Activated CD8-positive, alpha-beta memory T cell treated with anti-CD3 and anti-CD28 coated beads, Interleukin-2, amount 10 ng/mL, durations not matched to agents 7 days and 5 days (primary cell): Measurements from ENCODE around the gene TCERG1. TPM values are rescaled to one million over a fixed set of nuclear protein-coding genes. Genes with fewer than 3 reads are reported as not detected.

Experiments
- ATAC-seq: fragments of 150-1000 bp; cut with Tn5 transposase; one replicate; pipeline ENCODE4 v1.10.0; 2021; ENCODE audit warnings: moderate library complexity
- CTCF ChIA-PET: fragments of 350-600 bp; sonication (Branson Sonifier 250); formaldehyde crosslinking; loops from one replicate; lab custom pipeline; 2021; ENCODE audit warnings: antibody characterized with exemption; lab: Charles Lee
- DNase-seq: peaks from one replicate; pipeline ENCODE4 v3.0.0-alpha.2; 2020
- H3K27ac Mint-ChIP-seq: one replicate; pipeline ENCODE4 v1.8.0; 2021; ENCODE audit warnings: mild to moderate bottlenecking, mixed read lengths
- H3K27me3 Mint-ChIP-seq: one replicate; pipeline ENCODE4 v1.8.0; 2021; ENCODE audit warnings: mixed read lengths
- H3K36me3 Mint-ChIP-seq: one replicate; pipeline ENCODE4 v1.8.0; 2021; ENCODE audit warnings: mild to moderate bottlenecking, mixed read lengths
- H3K4me1 Mint-ChIP-seq: one replicate; pipeline ENCODE4 v1.8.0; 2021; ENCODE audit warnings: mixed read lengths
- H3K4me3 Mint-ChIP-seq: one replicate; pipeline ENCODE4 v1.8.0; 2021; ENCODE audit warnings: mild to moderate bottlenecking, moderate library complexity, mixed read lengths
- H3K9me3 Mint-ChIP-seq: one replicate; pipeline ENCODE4 v1.8.0; 2022; ENCODE audit warnings: low read depth, mixed read lengths
- total RNA-seq, 2 experiments: library from RNA; stranded (reverse); gene quantifications; one replicate each; pipeline ENCODE4 v1.2.3, GENCODE V29; 2021

Gene TCERG1
- total RNA-seq, 2 experiments from 2014 or later, result 103 to 104 TPM

GRCh38 chr5:146513462-146513861 is 66.3 kb downstream of the TCERG1 start:
- no peak overlapping the region for H3K27ac Mint-ChIP-seq
- no peaks in the 10 kb centered on the region for H3K4me1 Mint-ChIP-seq
- ATAC-seq (no peak), DNase-seq (no peak)
- H3K27me3 Mint-ChIP-seq, result peaks cover 5% of the 10 kb centered on the region
- H3K4me3 Mint-ChIP-seq, result no peak overlapping the region
- peaks cover 30% of the 10 kb centered on the region for H3K36me3 Mint-ChIP-seq
- H3K9me3 Mint-ChIP-seq, result no peaks in the 10 kb centered on the region
- CTCF ChIA-PET, result no interaction called here

DNA sequence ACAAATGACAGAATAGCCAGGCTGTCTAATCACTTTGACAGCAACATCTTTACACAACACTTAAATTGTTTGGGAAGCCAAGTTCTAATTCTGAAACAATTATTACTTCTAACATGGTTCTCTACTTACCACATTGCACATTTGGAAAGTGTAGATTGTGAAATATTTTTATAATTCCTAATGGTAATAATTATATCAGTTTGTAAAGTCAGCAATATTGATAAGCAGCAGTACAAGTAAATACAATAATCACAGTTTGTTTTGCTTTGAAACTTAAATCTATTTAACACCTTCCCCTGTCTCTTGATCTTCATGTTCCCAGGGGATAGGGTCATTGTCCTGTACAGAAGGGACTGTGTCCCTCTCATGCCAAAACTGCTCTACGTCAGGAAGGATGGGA is 67.4 kb downstream of the TCERG1 start:
- H3K36me3 Mint-ChIP-seq, result peaks cover 23% of the 10 kb centered on the region
- CTCF ChIA-PET, result interaction anchor here (1.1 kb wide), 1 partner anchor 45 kb away, joined by 3 read pairs; no protein-coding TSS in a partner anchor
- peaks cover 2% of the 10 kb centered on the region for H3K4me1 Mint-ChIP-seq
- no peaks in the 10 kb centered on the region for H3K9me3 Mint-ChIP-seq
- H3K4me3 Mint-ChIP-seq, result no peak overlapping the region
- H3K27me3 Mint-ChIP-seq, result peaks cover 7% of the 10 kb centered on the region
- ATAC-seq, result no peak
- no peak overlapping the region for H3K27ac Mint-ChIP-seq
- DNase-seq, result no peak

DNA sequence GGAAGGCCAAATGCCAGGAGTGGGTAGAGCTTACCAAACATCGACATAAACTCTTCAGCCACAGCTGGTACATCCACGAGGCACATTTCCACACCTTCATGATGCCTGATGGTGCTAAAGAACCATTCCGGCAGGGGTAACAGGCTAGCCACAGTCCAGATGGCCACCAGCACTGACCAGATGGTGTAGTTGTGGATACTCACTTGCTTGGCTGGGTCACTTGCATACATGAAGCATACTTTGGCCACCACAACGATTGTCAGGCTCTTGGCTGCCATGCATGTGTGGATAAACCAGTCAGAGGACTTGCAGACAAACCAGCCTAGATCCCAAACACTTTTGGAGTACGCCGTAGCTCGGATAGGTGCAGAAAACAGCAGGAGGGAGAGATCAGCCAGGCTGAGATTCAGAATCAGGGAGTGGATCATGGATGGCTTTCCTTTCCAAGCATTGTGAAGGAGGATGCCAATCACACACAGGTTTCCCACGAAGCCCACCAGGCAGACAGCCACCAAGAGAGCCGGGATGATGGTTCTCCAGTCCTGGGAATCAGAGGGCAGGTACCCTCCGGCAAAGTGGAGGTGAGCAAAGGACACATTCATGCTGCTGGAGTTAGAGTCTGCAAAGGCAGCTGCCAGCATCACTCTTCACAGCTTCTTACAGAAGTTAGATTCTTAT is 68.5 kb downstream of the TCERG1 start:
- H3K4me3 Mint-ChIP-seq, result no peak overlapping the region
- H3K9me3 Mint-ChIP-seq, result no peaks in the 10 kb centered on the region
- ATAC-seq, result no peak
- peaks cover 4% of the 10 kb centered on the region for H3K4me1 Mint-ChIP-seq
- CTCF ChIA-PET, result interaction anchor here (1.1 to 1.8 kb wide), 3 partner anchors 27 to 50 kb away, joined by 3 to 4 read pairs (median 3); no protein-coding TSS in a partner anchor
- DNase-seq, result no peak
- peaks cover 8% of the 10 kb centered on the region for H3K27me3 Mint-ChIP-seq
- peaks cover 14% of the 10 kb centered on the region for H3K36me3 Mint-ChIP-seq
- H3K27ac Mint-ChIP-seq, result no peak overlapping the region

GRCh38 chr5:146516151-146516475 is 69.0 kb downstream of the TCERG1 start, which contains the start of gene GPR151:
GPR151 (minus strand) TSS chr5:146516190; CDS start chr5:146516113, 77 bp downstream.
- no peak for DNase-seq
- Mint-ChIP-seq H3K4me3 (no peak within 1 kb of the TSS), H3K9me3 (no peaks in the 10 kb centered on the region), H3K36me3 (peaks cover 9% of the 10 kb centered on the region), H3K27ac (no peak within 1 kb of the TSS), H3K4me1 (peaks cover 4% of the 10 kb centered on the region), H3K27me3 (peaks cover 9% of the 10 kb centered on the region)
- CTCF ChIA-PET, result interaction anchor here (1.6 to 1.8 kb wide), 2 partner anchors 26 to 50 kb away, joined by 3 to 4 read pairs; no protein-coding TSS in a partner anchor
- ATAC-seq, result no peak

GRCh38 chr5:146519554-146519953 is 72.4 kb downstream of the TCERG1 start:
- Mint-ChIP-seq H3K36me3 (no peaks in the 10 kb centered on the region), H3K4me3 (no peak overlapping the region), H3K9me3 (no peaks in the 10 kb centered on the region), H3K4me1 (peaks cover 4% of the 10 kb centered on the region), H3K27me3 (peaks cover 28% of the 10 kb centered on the region), H3K27ac (no peak overlapping the region)
- CTCF ChIA-PET, result interaction anchor here (2.9 kb wide), 1 partner anchor 13 kb away, joined by 19 read pairs; no protein-coding TSS in a partner anchor
- ATAC-seq, result no peak
- no peak for DNase-seq

- CTCF ChIA-PET, result interaction anchor here (0.8 to 2.9 kb wide), 5 partner anchors 11 to 668 kb away, joined by 3 to 19 read pairs (median 3); no protein-coding TSS in a partner anchor
- H3K27me3 Mint-ChIP-seq, result peaks cover 31% of the 10 kb centered on the region
- DNase-seq (no peak), ATAC-seq (no peak)
- no peak overlapping the region for H3K27ac Mint-ChIP-seq
- H3K36me3 Mint-ChIP-seq, result no peaks in the 10 kb centered on the region
- H3K4me1 Mint-ChIP-seq, result peaks cover 4% of the 10 kb centered on the region
- no peak overlapping the region for H3K4me3 Mint-ChIP-seq
- no peaks in the 10 kb centered on the region for H3K9me3 Mint-ChIP-seq
Measured at GRCh38 chr5:146520731-146521130, 73.6 kb downstream of the TCERG1 start.

GRCh38 chr5:146521403-146522106 is 74.4 kb downstream of the TCERG1 start:
- Mint-ChIP-seq H3K4me3 (no peak overlapping the region), H3K27ac (no peak overlapping the region), H3K4me1 (peaks cover 4% of the 10 kb centered on the region), H3K36me3 (no peaks in the 10 kb centered on the region), H3K27me3 (peaks cover 31% of the 10 kb centered on the region), H3K9me3 (no peaks in the 10 kb centered on the region)
- DNase-seq, result no peak
- CTCF ChIA-PET, result interaction anchor here (1.1 to 2.9 kb wide), 4 partner anchors 11 to 667 kb away, joined by 3 to 19 read pairs (median 5); no protein-coding TSS in a partner anchor
- no peak for ATAC-seq

DNA sequence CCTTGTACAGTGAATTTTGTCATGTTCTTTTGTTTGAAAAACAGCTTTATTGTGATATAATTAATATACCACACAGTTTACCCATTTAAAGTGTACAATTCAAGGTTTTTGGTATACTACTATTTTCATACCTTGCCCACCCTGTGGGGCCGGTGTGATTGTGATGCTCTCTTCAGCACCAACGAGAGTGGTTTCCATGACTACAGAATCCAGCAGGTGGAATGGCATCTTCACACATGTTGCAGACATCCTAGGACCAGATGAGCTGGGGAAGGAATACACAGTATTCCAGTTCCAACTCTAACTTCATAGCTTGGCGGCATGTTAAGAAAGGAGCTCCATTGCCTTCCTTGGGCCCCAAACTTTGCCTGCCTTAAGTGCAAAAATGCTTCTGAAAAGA is 76.6 kb downstream of the TCERG1 start:
- no peak overlapping the region for H3K27ac Mint-ChIP-seq
- CTCF ChIA-PET, result interaction anchor here (0.6 to 1.6 kb wide), 2 partner anchors 9 to 665 kb away, joined by 3 to 6 read pairs; no protein-coding TSS in a partner anchor
- H3K4me3 Mint-ChIP-seq, result no peak overlapping the region
- no peak for DNase-seq
- peaks cover 33% of the 10 kb centered on the region for H3K27me3 Mint-ChIP-seq
- H3K4me1 Mint-ChIP-seq, result peaks cover 4% of the 10 kb centered on the region
- H3K9me3 Mint-ChIP-seq, result no peaks in the 10 kb centered on the region
- H3K36me3 Mint-ChIP-seq, result no peaks in the 10 kb centered on the region
- no peak for ATAC-seq

DNA sequence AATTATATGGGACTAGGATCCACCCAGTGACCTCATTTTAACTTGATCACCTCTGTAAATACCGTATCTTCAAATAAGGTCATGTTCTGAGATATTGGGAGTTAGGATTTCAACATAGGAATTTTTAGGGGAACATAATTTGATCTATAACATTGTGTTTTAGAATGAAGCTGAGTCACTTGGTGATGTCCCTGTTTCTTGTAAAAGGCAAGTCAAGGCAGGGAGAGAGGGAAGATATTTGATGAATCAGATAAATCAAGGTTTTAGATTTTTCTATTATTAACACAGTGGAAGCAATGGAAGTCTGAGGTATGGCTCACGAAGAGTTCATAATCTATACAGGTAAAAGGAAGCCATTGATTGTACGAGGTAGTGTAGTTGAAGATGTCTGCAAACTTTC is 80.7 kb downstream of the TCERG1 start:
- peaks cover 24% of the 10 kb centered on the region for H3K27me3 Mint-ChIP-seq
- no peak overlapping the region for H3K4me3 Mint-ChIP-seq
- ATAC-seq (no peak), DNase-seq (no peak)
- CTCF ChIA-PET, result interaction anchor here (1.0 to 1.7 kb wide), 2 partner anchors 10 to 661 kb away, joined by 3 to 4 read pairs; no protein-coding TSS in a partner anchor
- peaks cover 7% of the 10 kb centered on the region for H3K4me1 Mint-ChIP-seq
- no peak overlapping the region for H3K27ac Mint-ChIP-seq
- no peaks in the 10 kb centered on the region for H3K36me3 Mint-ChIP-seq
- no peaks in the 10 kb centered on the region for H3K9me3 Mint-ChIP-seq

DNA sequence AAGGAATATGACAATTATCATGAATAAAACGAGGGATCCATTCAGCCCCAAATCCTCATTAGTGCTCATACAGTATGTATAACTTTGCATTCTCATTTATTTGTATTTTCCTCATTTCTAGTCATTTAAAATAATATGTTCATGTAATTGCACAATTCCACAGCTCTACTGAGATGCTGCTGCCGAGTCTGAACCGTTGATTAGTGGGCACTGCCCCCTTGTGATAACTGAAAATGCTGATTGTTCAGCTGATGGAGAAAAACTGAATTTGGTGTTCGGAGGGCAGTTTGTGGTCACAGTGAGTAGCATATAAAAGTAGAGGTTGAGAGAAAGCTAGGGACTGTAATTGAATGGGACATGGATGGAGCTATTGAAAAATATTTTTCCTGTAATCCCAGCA is 81.1 kb downstream of the TCERG1 start:
- ATAC-seq (no peak), DNase-seq (no peak)
- H3K4me1 Mint-ChIP-seq, result peaks cover 9% of the 10 kb centered on the region
- H3K27ac Mint-ChIP-seq, result no peak overlapping the region
- H3K36me3 Mint-ChIP-seq, result no peaks in the 10 kb centered on the region
- peaks cover 20% of the 10 kb centered on the region for H3K27me3 Mint-ChIP-seq
- no peaks in the 10 kb centered on the region for H3K9me3 Mint-ChIP-seq
- CTCF ChIA-PET, result interaction anchor here (1.0 kb wide), 1 partner anchor 661 kb away, joined by 3 read pairs; no protein-coding TSS in a partner anchor
- no peak overlapping the region for H3K4me3 Mint-ChIP-seq

DNA sequence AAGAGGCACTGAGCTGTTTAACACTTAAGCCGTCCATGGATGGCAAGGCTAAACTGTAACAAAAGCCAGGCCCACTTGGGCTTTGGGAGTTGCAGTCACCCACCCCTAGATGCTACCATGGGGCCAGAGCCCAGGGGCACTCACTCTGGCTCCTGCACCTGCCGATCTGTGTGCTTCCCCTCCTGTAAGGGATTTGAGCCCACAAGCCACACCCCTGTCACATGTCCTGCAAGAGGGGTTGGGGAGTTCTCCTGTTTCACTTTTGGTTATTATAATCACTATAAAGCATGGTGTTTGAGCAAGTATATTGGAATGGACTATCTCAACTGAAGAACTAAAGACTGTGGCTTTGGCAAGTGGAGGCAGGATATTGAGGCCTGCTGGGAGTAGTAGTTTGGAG is 82.9 kb downstream of the TCERG1 start:
- CTCF ChIA-PET, result interaction anchor here (1.6 to 7.3 kb wide), 3 partner anchors 13 to 659 kb away, joined by 5 to 85 read pairs (median 15); no protein-coding TSS in a partner anchor
- peak; percentile 49 for DNase-seq
- H3K27ac Mint-ChIP-seq, result no peak overlapping the region

GRCh38 chr5:146533260-146533857 is 86.2 kb downstream of the TCERG1 start:
- H3K27ac Mint-ChIP-seq, result no peak overlapping the region
- H3K36me3 Mint-ChIP-seq, result no peaks in the 10 kb centered on the region
- no peak overlapping the region for H3K4me3 Mint-ChIP-seq
- peaks cover 14% of the 10 kb centered on the region for H3K4me1 Mint-ChIP-seq
- DNase-seq, result peak; percentile 86
- peaks cover 3% of the 10 kb centered on the region for H3K27me3 Mint-ChIP-seq
- CTCF ChIA-PET, result interaction anchor here (0.7 to 7.3 kb wide), 21 partner anchors 9 to 658 kb away, joined by 3 to 85 read pairs (median 4); no protein-coding TSS in a partner anchor
- H3K9me3 Mint-ChIP-seq, result no peaks in the 10 kb centered on the region
- ATAC-seq, result peak; percentile 91

More for the DNA sequence above, 82.9 kb downstream of the TCERG1 start:
- H3K9me3 Mint-ChIP-seq, result no peaks in the 10 kb centered on the region
- no peak overlapping the region for H3K4me3 Mint-ChIP-seq
- H3K36me3 Mint-ChIP-seq, result no peaks in the 10 kb centered on the region
- H3K4me1 Mint-ChIP-seq, result peaks cover 14% of the 10 kb centered on the region
- H3K27me3 Mint-ChIP-seq, result peaks cover 9% of the 10 kb centered on the region
- ATAC-seq, result peak; percentile 68

DNA sequence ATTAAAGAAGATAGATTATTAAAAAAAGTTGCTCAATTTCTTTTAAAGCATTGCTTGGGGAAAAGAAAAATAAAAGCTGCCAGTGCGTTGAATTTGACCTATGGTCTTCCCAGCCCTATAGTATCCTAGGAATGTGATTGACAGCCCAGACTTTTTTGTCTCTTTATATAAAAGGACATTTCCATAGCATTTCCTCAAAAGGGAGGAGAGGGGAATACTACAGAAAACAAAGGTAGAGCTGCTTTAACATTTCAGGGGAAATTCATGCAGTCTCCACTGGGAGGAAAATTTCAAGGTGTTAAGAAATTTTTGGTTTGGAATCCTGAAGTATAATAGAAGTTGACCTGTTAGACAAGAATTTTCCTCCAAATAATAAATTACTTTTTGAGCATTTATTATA is 86.7 kb downstream of the TCERG1 start:
- ATAC-seq, result no peak
- Mint-ChIP-seq H3K27me3 (peaks cover 3% of the 10 kb centered on the region), H3K36me3 (no peaks in the 10 kb centered on the region), H3K9me3 (no peaks in the 10 kb centered on the region), H3K4me1 (peaks cover 14% of the 10 kb centered on the region), H3K27ac (no peak overlapping the region), H3K4me3 (no peak overlapping the region)
- no peak for DNase-seq
- CTCF ChIA-PET, result interaction anchor here (0.7 to 7.3 kb wide), 21 partner anchors 8 to 658 kb away, joined by 3 to 85 read pairs (median 4); no protein-coding TSS in a partner anchor
